ENCODE measurements around the gene VWC2.

The VWC2 gene

GRCh38 chr7:49773218-49773935 lies at the start of gene VWC2:
Gene VWC2 (plus strand): TSS chr7:49773638. CDS start chr7:49775436, 1,798 bp downstream.
- H2AFZ ChIP-seq = peak within 1 kb of the TSS; percentile 53
- H3K4me1 ChIP-seq = no peaks in the 10 kb centered on the region
- peak within 1 kb of the TSS; percentile 79 for H3K4me2 ChIP-seq (ENCODE audit: low read length)
- no peak for TF ChIP-seq CTCF (IDR thresholded peaks at IDR 0.05)
- H3K27ac ChIP-seq = no peak within 1 kb of the TSS
- peak within 1 kb of the TSS; percentile 44 for H3K4me3 ChIP-seq (ENCODE audit: low read depth, low read length)
- no peaks in the 10 kb centered on the region for H3K79me2 ChIP-seq
- H3K9me3 ChIP-seq (ENCODE audit: control insufficient read depth, low read length) = no peaks in the 10 kb centered on the region
- no peaks in the 10 kb centered on the region for H3K36me3 ChIP-seq (ENCODE audit: control insufficient read depth, insufficient read depth, low read length)
- no peak within 1 kb of the TSS for H3K9ac ChIP-seq
- no peaks in the 10 kb centered on the region for H3K27me3 ChIP-seq (ENCODE audit: control insufficient read depth, insufficient read depth, low read length)

- Histone ChIP-seq H3K79me2 (no peaks in the 10 kb centered on the region), H2AFZ (no peak overlapping the region), H3K9ac (no peak overlapping the region), H3K27ac (no peak overlapping the region), H3K4me1 (no peaks in the 10 kb centered on the region), H3K27me3 (ENCODE audit: control insufficient read depth, insufficient read depth, low read length) (no peaks in the 10 kb centered on the region), H3K9me3 (ENCODE audit: control insufficient read depth, low read length) (no peaks in the 10 kb centered on the region), H3K4me2 (ENCODE audit: low read length) (no peak overlapping the region), H3K4me3 (ENCODE audit: low read depth, low read length) (no peak overlapping the region), H3K36me3 (ENCODE audit: control insufficient read depth, insufficient read depth, low read length) (no peaks in the 10 kb centered on the region)
- TF ChIP-seq CTCF (IDR thresholded peaks at IDR 0.05) = no peak
Measured at GRCh38 chr7:49724071-49724470, 49.4 kb upstream of the VWC2 start.

- H3K4me3 ChIP-seq (ENCODE audit: low read depth, low read length) = no peak overlapping the region
- no peak overlapping the region for H3K9ac ChIP-seq
- no peaks in the 10 kb centered on the region for H3K27me3 ChIP-seq (ENCODE audit: control insufficient read depth, insufficient read depth, low read length)
- no peaks in the 10 kb centered on the region for H3K79me2 ChIP-seq
- H2AFZ ChIP-seq = no peak overlapping the region
- H3K27ac ChIP-seq = no peak overlapping the region
- no peaks in the 10 kb centered on the region for H3K4me1 ChIP-seq
- no peak for TF ChIP-seq CTCF (IDR thresholded peaks at IDR 0.05)
- H3K9me3 ChIP-seq (ENCODE audit: control insufficient read depth, low read length) = no peaks in the 10 kb centered on the region
- no peaks in the 10 kb centered on the region for H3K36me3 ChIP-seq (ENCODE audit: control insufficient read depth, insufficient read depth, low read length)
- no peak overlapping the region for H3K4me2 ChIP-seq (ENCODE audit: low read length)
Measured at GRCh38 chr7:49731836-49732235, 41.6 kb upstream of the VWC2 start.

- no peak overlapping the region for H2AFZ ChIP-seq
- no peak for TF ChIP-seq CTCF (IDR thresholded peaks at IDR 0.05)
- no peaks in the 10 kb centered on the region for H3K79me2 ChIP-seq
- H3K27me3 ChIP-seq (ENCODE audit: control insufficient read depth, insufficient read depth, low read length) = no peaks in the 10 kb centered on the region
- no peaks in the 10 kb centered on the region for H3K36me3 ChIP-seq (ENCODE audit: control insufficient read depth, insufficient read depth, low read length)
- H3K4me2 ChIP-seq (ENCODE audit: low read length) = no peak overlapping the region
- no peak overlapping the region for H3K9ac ChIP-seq
- H3K4me3 ChIP-seq (ENCODE audit: low read depth, low read length) = no peak overlapping the region
- no peaks in the 10 kb centered on the region for H3K4me1 ChIP-seq
- H3K27ac ChIP-seq = no peak overlapping the region
- H3K9me3 ChIP-seq (ENCODE audit: control insufficient read depth, low read length) = no peaks in the 10 kb centered on the region
Measured at GRCh38 chr7:49762666-49763065, 10.8 kb upstream of the VWC2 start.

- no peak overlapping the region for H2AFZ ChIP-seq
- no peak for TF ChIP-seq CTCF (IDR thresholded peaks at IDR 0.05)
Measured at GRCh38 chr7:49763791-49764190, 9.6 kb upstream of the VWC2 start.

More at GRCh38 chr7:49763791-49764190, 9.6 kb upstream of the VWC2 start:
- Histone ChIP-seq H3K36me3 (ENCODE audit: control insufficient read depth, insufficient read depth, low read length) (no peaks in the 10 kb centered on the region), H3K27me3 (ENCODE audit: control insufficient read depth, insufficient read depth, low read length) (no peaks in the 10 kb centered on the region), H3K4me2 (ENCODE audit: low read length) (no peak overlapping the region), H3K9ac (no peak overlapping the region), H3K4me3 (ENCODE audit: low read depth, low read length) (no peak overlapping the region), H3K27ac (no peak overlapping the region), H3K79me2 (no peaks in the 10 kb centered on the region), H3K9me3 (ENCODE audit: control insufficient read depth, low read length) (no peaks in the 10 kb centered on the region), H3K4me1 (no peaks in the 10 kb centered on the region)
